Bladder microvascular endothelial cell (primary cell): Measurements from ENCODE around the gene SPRED2. TPM values are rescaled to one million over a fixed set of nuclear protein-coding genes. Genes with fewer than 3 reads are reported as not detected.

Experiments
- total RNA-seq: library from RNA; depleted of rRNA; stranded (reverse); fragments of >200 nt; gene quantifications from 2 replicates; pipeline ENCODE4 v1.2.3, GENCODE V29; 2014

SPRED2 gene
- 1.6 and 4.2 TPM in 2 replicates for total RNA-seq

GRCh38 chr2:65432227-65433190 is at the start of gene SPRED2:
Gene SPRED2 (minus strand): TSS chr2:65432599. CDS start chr2:65431987, 612 bp downstream.

Other genes starting within 250 kb of the SPRED2 start
- 92.1 and 156 TPM in 2 replicates for gene ACTR2, start 204.8 kb downstream of the SPRED2 start, total RNA-seq